Inferior parietal cortex (tissue), 1 donor: Measurements from ENCODE around the gene TBK1.
A peak's percentile ranks its signal among the peaks of the same experiment; 100 is the strongest.
"Not testable (repeated sequence)": the region's sequence is repeated elsewhere in the genome, so short reads cannot be mapped to it uniquely, and the experiment has no call there.

ENCODE experiments used
- DNase-seq: peaks from one replicate; pipeline ENCODE4 v3.0.0-alpha.2; 2016; ENCODE audit errors: extremely low spot score

TBK1 gene

GRCh38 chr12:64496839-64497400 lies 45.0 kb downstream of the TBK1 start:
- no peak for DNase-seq

GRCh38 chr12:64497484-64497883 lies 45.6 kb downstream of the TBK1 start:
- no peak for DNase-seq

GRCh38 chr12:64497903-64498302 lies 46.0 kb downstream of the TBK1 start:
- no peak for DNase-seq

- no peak for DNase-seq
Measured at GRCh38 chr12:64500394-64500793, 48.5 kb downstream of the TBK1 start.

GRCh38 chr12:64501486-64501885 lies 49.6 kb downstream of the TBK1 start:
- no peak for DNase-seq

- no peak for DNase-seq
Measured at GRCh38 chr12:64506955-64507354, 55.0 kb downstream of the TBK1 start.

GRCh38 chr12:64510667-64511066 lies 58.7 kb downstream of the TBK1 start:
- DNase-seq, result no peak

GRCh38 chr12:64518396-64518795 lies 66.5 kb downstream of the TBK1 start:
- no peak for DNase-seq

GRCh38 chr12:64521833-64522232 lies 69.9 kb downstream of the TBK1 start:
- DNase-seq, result peak; percentile 52

- DNase-seq, result no peak
Measured at GRCh38 chr12:64522316-64522715, 70.4 kb downstream of the TBK1 start.

GRCh38 chr12:64522807-64523206 lies 70.9 kb downstream of the TBK1 start:
- no peak for DNase-seq

GRCh38 chr12:64523565-64524444 lies 71.9 kb downstream of the TBK1 start:
- DNase-seq, result not testable (repeated sequence)

GRCh38 chr12:64525461-64526160 lies 73.7 kb downstream of the TBK1 start:
- no peak for DNase-seq

GRCh38 chr12:64526859-64527258 lies 74.9 kb downstream of the TBK1 start:
- no peak for DNase-seq

GRCh38 chr12:64528616-64529015 lies 76.7 kb downstream of the TBK1 start:
- DNase-seq, result no peak

- no peak for DNase-seq
Measured at GRCh38 chr12:64530566-64530965, 78.6 kb downstream of the TBK1 start.

- DNase-seq, result no peak
Measured at GRCh38 chr12:64531665-64532334, 79.9 kb downstream of the TBK1 start.

- DNase-seq, result no peak
Measured at GRCh38 chr12:64532734-64533351, 80.9 kb downstream of the TBK1 start.

GRCh38 chr12:64534672-64535199 lies 82.8 kb downstream of the TBK1 start:
- DNase-seq, result no peak

GRCh38 chr12:64538121-64538520 lies 86.2 kb downstream of the TBK1 start:
- DNase-seq, result no peak

- not testable (repeated sequence) for DNase-seq
Measured at GRCh38 chr12:64542409-64543047, 90.6 kb downstream of the TBK1 start.
